ENCODE measurements around the gene SPOCK1.

SPOCK1 gene

GRCh38 chr5:137441476-137441875 lies 57.6 kb downstream of the SPOCK1 start:
- no peak for DNase-seq (ENCODE audit: low read depth in 2 of 2)

GRCh38 chr5:137440795-137441194 lies 58.3 kb downstream of the SPOCK1 start:
- no peak for DNase-seq (ENCODE audit: low read depth in 2 of 2)

- no peak for DNase-seq (ENCODE audit: low read depth in 2 of 2)
Observed at GRCh38 chr5:137439645-137440044, 59.5 kb downstream of the SPOCK1 start.

GRCh38 chr5:137438932-137439331 lies 60.2 kb downstream of the SPOCK1 start:
- no peak for DNase-seq (ENCODE audit: low read depth in 2 of 2)

- DNase-seq (ENCODE audit: low read depth in 2 of 2) = no peak
Observed at GRCh38 chr5:137437774-137438173, 61.4 kb downstream of the SPOCK1 start.

- DNase-seq (ENCODE audit: low read depth in 2 of 2) = no peak
Observed at GRCh38 chr5:137433539-137433938, 65.6 kb downstream of the SPOCK1 start.

- no peak for DNase-seq (ENCODE audit: low read depth in 2 of 2)
Observed at GRCh38 chr5:137432376-137432775, 66.8 kb downstream of the SPOCK1 start.

GRCh38 chr5:137431051-137431450 lies 68.1 kb downstream of the SPOCK1 start:
- DNase-seq (ENCODE audit: low read depth in 2 of 2) = no peak

GRCh38 chr5:137415231-137415681 lies 83.9 kb downstream of the SPOCK1 start:
- DNase-seq (ENCODE audit: low read depth in 2 of 2) = no peak

- no peak for DNase-seq (ENCODE audit: low read depth in 2 of 2)
Observed at GRCh38 chr5:137414112-137414755, 84.9 kb downstream of the SPOCK1 start.

GRCh38 chr5:137412136-137412535 lies 87.0 kb downstream of the SPOCK1 start:
- DNase-seq (ENCODE audit: low read depth in 2 of 2) = no peak

GRCh38 chr5:137410234-137411010 lies 88.7 kb downstream of the SPOCK1 start:
- DNase-seq (ENCODE audit: low read depth in 2 of 2) = no peak

GRCh38 chr5:137409736-137410135 lies 89.4 kb downstream of the SPOCK1 start:
- no peak for DNase-seq (ENCODE audit: low read depth in 2 of 2)

GRCh38 chr5:137407090-137407489 lies 92.0 kb downstream of the SPOCK1 start:
- DNase-seq (ENCODE audit: low read depth in 2 of 2) = no peak

- no peak for DNase-seq (ENCODE audit: low read depth in 2 of 2)
Observed at GRCh38 chr5:137405393-137405792, 93.7 kb downstream of the SPOCK1 start.

- no peak for DNase-seq (ENCODE audit: low read depth in 2 of 2)
Observed at GRCh38 chr5:137403869-137404268, 95.3 kb downstream of the SPOCK1 start.

GRCh38 chr5:137402436-137403187 lies 96.5 kb downstream of the SPOCK1 start:
- DNase-seq (ENCODE audit: low read depth in 2 of 2) = no peak

- DNase-seq (ENCODE audit: low read depth in 2 of 2) = no peak
Observed at GRCh38 chr5:137401946-137402345, 97.2 kb downstream of the SPOCK1 start.

- DNase-seq (ENCODE audit: low read depth in 2 of 2) = no peak
Observed at GRCh38 chr5:137400571-137400970, 98.6 kb downstream of the SPOCK1 start.

- DNase-seq (ENCODE audit: low read depth in 2 of 2) = no peak
Observed at GRCh38 chr5:137399911-137400310, 99.2 kb downstream of the SPOCK1 start.

GRCh38 chr5:137398751-137399150 lies 100.4 kb downstream of the SPOCK1 start:
- DNase-seq (ENCODE audit: low read depth in 2 of 2) = no peak

GRCh38 chr5:137398154-137398553 lies 101.0 kb downstream of the SPOCK1 start:
- DNase-seq (ENCODE audit: low read depth in 2 of 2) = no peak
